AG04450 (cell line): ENCODE measurements around the gene ISG20. TPM values are rescaled to one million over a fixed set of nuclear protein-coding genes. Genes with fewer than 3 reads are reported as not detected.
A peak's percentile ranks its signal among the peaks of the same experiment; 100 is the strongest.

ENCODE experiments used
- CTCF ChIA-PET: fragments of 300-600, 350-600 bp; formaldehyde crosslinking; extraction: SDS; loops from one replicate; lab custom pipeline; 2022; ENCODE audit warnings: antibody characterized with exemption, inconsistent platforms; lab: Charles Lee
- POLR2A ChIA-PET: fragments of 350-600 bp; formaldehyde crosslinking; extraction: SDS; loops from one replicate; lab custom pipeline; 2021; ENCODE audit warnings: antibody characterized with exemption, inconsistent platforms; lab: Yijun Ruan, JAX
- DNase-seq: peaks from one replicate; pipeline ENCODE4 v3.0.0-alpha.2; 2011; ENCODE audit warnings: low read depth, low spot score
- H3K27ac ChIP-seq: one replicate; pipeline ENCODE4 v1.5.1; 2012; ENCODE audit warnings: low read depth, low read length, control low read depth
- H3K27me3 ChIP-seq: one replicate; pipeline ENCODE4 v1.6.0; 2012; ENCODE audit warnings: low read length; ENCODE audit not compliant: control insufficient read depth, insufficient read depth
- H3K4me3 ChIP-seq: 2 replicates; pipeline ENCODE4 v1.5.1; 2011; ENCODE audit warnings: mild to moderate bottlenecking, low read depth, low read length, control low read depth
- H3K9me3 ChIP-seq: 2 replicates; pipeline ENCODE4 v1.5.1; 2012; ENCODE audit warnings: low read length; ENCODE audit not compliant: control insufficient read depth, insufficient read depth
- polyA plus RNA-seq: library from polyadenylated mRNA; depleted of rRNA; stranded (reverse); fragments of >200 nt; gene quantifications from 2 replicates; pipeline ENCODE4 v1.2.3, GENCODE V29; 2011
- TF ChIP-seq, protein P1 (sequence below): IDR thresholded peaks from 2 replicates; pipeline ENCODE4 v1.5.1; 2011; ENCODE audit warnings: low read depth, low read length, control low read depth, inconsistent platforms

ISG20 gene
- polyA plus RNA-seq, 1 experiment, result 5.2 TPM

GRCh38 chr15:88628018-88628654, 10.7 kb upstream of the ISG20 start:
- Histone ChIP-seq H3K27ac (no peak overlapping the region), H3K27me3 (no peaks in the 10 kb centered on the region), H3K4me3 (no peak overlapping the region), H3K9me3 (no peaks in the 10 kb centered on the region; the same call in 1 of the 2 replicates)
- no peak for DNase-seq
- ChIA-PET POLR2A (interaction anchor here (2.4 kb wide), 1 partner anchor 11 kb away, joined by 11 read pairs; the partner anchor contains the start of gene ISG20), CTCF (interaction anchor here (0.5 to 0.7 kb wide), 2 partner anchors 17 to 549 kb away, joined by 3 read pairs; no protein-coding TSS in a partner anchor)
- TF ChIP-seq, protein P1, sequence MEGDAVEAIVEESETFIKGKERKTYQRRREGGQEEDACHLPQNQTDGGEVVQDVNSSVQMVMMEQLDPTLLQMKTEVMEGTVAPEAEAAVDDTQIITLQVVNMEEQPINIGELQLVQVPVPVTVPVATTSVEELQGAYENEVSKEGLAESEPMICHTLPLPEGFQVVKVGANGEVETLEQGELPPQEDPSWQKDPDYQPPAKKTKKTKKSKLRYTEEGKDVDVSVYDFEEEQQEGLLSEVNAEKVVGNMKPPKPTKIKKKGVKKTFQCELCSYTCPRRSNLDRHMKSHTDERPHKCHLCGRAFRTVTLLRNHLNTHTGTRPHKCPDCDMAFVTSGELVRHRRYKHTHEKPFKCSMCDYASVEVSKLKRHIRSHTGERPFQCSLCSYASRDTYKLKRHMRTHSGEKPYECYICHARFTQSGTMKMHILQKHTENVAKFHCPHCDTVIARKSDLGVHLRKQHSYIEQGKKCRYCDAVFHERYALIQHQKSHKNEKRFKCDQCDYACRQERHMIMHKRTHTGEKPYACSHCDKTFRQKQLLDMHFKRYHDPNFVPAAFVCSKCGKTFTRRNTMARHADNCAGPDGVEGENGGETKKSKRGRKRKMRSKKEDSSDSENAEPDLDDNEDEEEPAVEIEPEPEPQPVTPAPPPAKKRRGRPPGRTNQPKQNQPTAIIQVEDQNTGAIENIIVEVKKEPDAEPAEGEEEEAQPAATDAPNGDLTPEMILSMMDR, result no peak

- no peak for DNase-seq
- ChIA-PET POLR2A (interaction anchor here (2.4 kb wide), 1 partner anchor 10 kb away, joined by 11 read pairs; the partner anchor contains the start of gene ISG20), CTCF (interaction anchor here (0.5 kb wide), 1 partner anchor 18 kb away, joined by 3 read pairs; no protein-coding TSS in a partner anchor)
- Histone ChIP-seq H3K27ac (no peak overlapping the region), H3K4me3 (no peak overlapping the region), H3K27me3 (no peaks in the 10 kb centered on the region), H3K9me3 (no peaks in the 10 kb centered on the region; the same call in 1 of the 2 replicates)
- TF ChIP-seq, protein P1, result no peak
Observed at GRCh38 chr15:88629071-88629470, 9.7 kb upstream of the ISG20 start.

GRCh38 chr15:88630141-88630721, 8.6 kb upstream of the ISG20 start:
- CTCF ChIA-PET, result no interaction called here
- no peak for DNase-seq
- no peaks in the 10 kb centered on the region; the same call in 1 of the 2 replicates for H3K9me3 ChIP-seq
- H3K4me3 ChIP-seq, result no peak overlapping the region
- TF ChIP-seq, protein P1, result no peak
- POLR2A ChIA-PET, result interaction anchor here (2.4 kb wide), 1 partner anchor 8 kb away, joined by 11 read pairs; the partner anchor contains the start of gene ISG20
- H3K27ac ChIP-seq, result peak overlapping the region; percentile 21
- H3K27me3 ChIP-seq, result no peaks in the 10 kb centered on the region

DNA sequence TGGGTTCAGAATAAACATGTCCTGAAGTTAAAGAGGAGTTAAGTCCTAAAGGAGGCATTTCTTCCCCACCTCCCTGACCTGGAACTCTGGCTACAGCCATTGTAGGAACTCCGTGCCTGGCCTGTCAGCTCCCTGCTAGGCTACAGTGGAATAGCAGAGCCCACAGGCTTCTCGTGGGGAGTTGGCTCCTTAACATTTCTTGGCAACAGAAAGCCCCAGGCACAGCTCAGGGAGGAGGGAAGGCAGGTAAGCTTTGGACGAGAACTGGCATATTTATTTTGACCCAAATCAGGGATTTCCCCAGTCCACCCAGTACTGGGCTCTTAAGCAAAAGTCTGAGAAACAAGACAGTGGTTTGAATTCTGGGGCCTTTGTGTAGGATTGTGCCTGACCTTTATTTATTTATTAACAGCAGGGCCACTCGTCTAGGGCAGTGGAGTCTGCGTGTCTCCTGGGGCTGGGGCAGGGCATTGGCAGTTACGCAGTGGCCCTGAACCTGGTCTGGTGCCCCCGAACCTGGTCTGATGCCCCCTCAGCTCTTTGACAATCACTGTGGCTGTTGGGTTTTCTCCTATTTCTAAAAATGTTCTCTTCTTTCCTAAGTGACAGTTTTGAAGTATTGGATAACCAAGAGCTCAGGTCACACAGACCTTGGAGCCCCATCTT, 7.9 kb upstream of the ISG20 start:
- H3K27ac ChIP-seq, result peak overlapping the region; percentile 21
- no peak overlapping the region for H3K4me3 ChIP-seq
- TF ChIP-seq, protein P1, result no peak
- no peak for DNase-seq
- ChIA-PET POLR2A (no interaction called here), CTCF (no interaction called here)
- no peaks in the 10 kb centered on the region; the same call in 1 of the 2 replicates for H3K9me3 ChIP-seq
- H3K27me3 ChIP-seq, result no peaks in the 10 kb centered on the region
